Epithelial cell of prostate (primary cell): Measurements from ENCODE around the gene XIRP1.
"Not testable (repeated sequence)": the region's sequence is repeated elsewhere in the genome, so short reads cannot be mapped to it uniquely, and the experiment has no call there.

Experiments
- DNase-seq: peaks from one replicate; pipeline ENCODE4 v3.0.0-alpha.2; 2011; ENCODE audit warnings: low read depth, low spot score
- H3K27ac ChIP-seq: fragments of 450-650 bp; 2 replicates; pipeline ENCODE4 v1.5.1; 2017; ENCODE audit warnings: mild to moderate bottlenecking

Gene XIRP1

DNA sequence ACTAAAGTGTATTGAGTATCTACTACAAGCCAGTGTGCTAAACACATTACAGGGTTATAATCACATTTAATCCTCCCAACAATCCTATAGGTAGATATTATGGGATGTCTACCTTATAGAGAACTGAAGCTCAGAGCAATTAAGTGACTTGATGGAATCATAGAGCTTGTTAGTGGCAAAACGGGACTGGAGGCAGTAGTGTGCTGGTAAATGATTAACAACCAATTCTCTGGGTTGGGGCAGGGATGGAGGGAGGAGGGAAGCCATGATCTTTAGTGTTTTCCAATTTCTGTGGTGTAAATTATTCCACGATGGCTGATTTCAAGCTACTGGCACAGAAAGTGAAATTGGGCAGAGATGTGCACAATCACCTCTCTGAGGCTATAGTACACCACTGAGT lies 20.5 kb downstream of the XIRP1 start:
- no peak for DNase-seq

DNA sequence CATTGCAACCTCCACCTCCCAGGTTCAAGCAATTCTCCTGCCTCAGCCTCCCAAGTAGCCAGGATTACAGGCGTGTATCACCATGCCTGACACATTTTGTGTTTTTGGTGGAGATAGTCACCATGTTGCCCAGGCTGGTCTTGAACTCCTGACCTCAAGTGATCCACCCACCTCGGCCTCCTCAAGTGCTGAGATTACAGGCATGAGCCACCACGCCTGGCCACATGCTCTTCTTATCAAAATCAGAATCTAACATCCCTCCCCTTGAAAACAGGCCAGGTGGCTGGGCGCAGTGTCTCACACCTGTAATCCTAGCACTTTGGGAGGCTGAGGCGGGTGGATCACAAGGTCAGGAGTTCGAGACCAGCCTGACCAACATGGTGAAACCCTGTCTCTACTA lies 21.5 kb downstream of the XIRP1 start:
- not testable (repeated sequence) for H3K27ac ChIP-seq, DNase-seq

More for the DNA sequence above, 20.5 kb downstream of the XIRP1 start:
- H3K27ac ChIP-seq = no peak overlapping the region

DNA sequence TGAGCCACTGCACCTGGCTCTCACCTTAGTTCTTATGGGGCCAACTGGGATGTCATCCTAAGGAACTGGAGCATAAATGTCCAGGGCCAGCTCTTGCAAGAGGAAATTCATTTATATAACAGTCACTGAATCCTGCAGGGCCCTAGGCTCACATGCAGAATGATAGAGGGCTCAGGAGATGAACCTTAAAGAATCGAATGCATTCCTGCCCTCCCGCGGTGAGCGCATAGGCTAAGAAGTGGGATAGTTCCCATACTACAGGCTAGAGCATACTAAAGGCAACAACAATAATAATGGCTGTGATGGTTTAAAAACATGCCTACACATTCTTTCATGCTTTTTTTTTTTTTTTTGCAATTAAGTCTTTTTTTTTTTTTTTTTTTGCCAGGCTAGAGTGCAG lies 21.9 kb downstream of the XIRP1 start:
- H3K27ac ChIP-seq = no peak overlapping the region
- DNase-seq = no peak

- H3K27ac ChIP-seq = no peak overlapping the region
- no peak for DNase-seq
Observed at GRCh38 chr3:39169712-39170111, 22.7 kb downstream of the XIRP1 start.

- DNase-seq = no peak
- H3K27ac ChIP-seq = no peak overlapping the region
Observed at GRCh38 chr3:39168156-39168780, 24.1 kb downstream of the XIRP1 start.

DNA sequence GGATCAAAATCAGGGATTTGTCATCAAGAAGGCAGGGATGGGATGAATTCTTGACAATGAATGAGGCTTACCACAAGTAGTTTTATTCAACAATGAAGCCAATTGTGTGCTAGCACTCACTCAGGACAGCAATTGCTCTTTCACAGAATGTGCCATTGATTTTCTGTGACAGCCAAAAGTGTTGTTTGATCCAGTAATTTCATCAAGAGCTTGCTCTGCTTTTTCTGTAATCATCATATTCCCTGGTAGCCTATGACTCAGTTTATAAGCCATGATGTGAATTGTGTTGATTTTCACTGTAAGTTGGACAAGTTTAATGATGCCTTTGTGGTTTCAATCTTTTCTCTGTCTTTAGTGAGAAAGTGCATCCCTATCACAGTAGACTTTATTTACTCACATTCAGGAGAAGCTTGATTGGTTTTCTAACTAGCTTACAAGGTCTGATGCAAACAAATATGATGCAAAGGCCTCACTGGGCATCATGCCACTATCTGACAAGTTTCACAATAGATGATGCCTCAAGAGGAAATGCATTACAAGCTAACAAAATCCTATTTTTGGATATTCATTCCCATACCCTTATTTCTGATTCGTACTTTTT lies 25.4 kb downstream of the XIRP1 start:
- H3K27ac ChIP-seq = peak overlapping the region; percentile 87
- peak; percentile 90 for DNase-seq

DNA sequence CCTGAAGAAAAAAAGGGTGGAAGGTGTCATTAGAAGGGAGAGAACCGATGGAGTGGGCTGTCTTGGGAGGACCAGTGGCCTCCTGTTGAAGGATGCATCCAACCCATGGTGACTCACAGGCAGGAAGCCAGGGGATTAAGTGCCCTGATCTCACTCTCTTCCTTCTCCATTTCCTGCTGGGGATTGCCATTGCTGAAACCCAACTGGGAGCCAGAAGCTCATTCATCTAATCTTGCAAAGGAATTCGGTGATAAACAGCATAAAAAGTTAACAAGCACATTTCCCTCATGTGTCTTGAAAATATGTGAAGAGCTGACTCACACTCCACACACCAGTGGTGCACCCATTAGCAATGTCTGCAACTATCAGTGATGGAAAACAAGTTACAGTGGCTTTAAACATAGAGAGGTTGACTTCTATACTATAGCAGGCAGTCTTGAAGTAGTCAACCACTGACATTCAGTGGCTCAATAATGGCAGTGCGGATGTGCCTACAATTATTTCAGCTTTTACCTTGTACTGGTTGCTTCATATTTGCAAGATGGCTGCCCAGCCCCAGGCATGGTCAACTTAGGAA lies 26.2 kb downstream of the XIRP1 start:
- H3K27ac ChIP-seq = peak overlapping the region; percentile 87

DNA sequence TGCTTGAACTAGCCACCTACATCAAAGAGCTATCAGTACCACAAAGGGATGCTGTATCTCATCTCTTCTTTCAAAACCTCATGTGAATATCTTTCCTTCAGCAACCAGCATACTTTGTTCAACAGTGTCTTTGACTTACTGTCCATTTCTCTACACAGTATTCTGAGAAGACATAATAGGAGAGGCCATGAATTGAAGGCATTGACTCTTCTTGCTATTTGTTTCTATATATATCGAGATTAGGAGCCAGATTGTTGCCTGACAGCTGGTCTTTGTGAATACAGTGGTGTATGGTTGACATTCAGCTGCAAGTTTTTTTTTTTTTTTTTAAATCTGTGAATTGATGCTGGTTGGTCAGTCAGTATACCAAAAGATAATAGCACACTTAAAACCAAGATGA lies 26.9 kb downstream of the XIRP1 start:
- peak overlapping the region; percentile 87 for H3K27ac ChIP-seq
- no peak for DNase-seq

More for the DNA sequence above, 26.2 kb downstream of the XIRP1 start:
- DNase-seq = peak; percentile 81

- H3K27ac ChIP-seq = no peak overlapping the region
- DNase-seq = no peak
Observed at GRCh38 chr3:39164414-39164813, 28.0 kb downstream of the XIRP1 start.

DNA sequence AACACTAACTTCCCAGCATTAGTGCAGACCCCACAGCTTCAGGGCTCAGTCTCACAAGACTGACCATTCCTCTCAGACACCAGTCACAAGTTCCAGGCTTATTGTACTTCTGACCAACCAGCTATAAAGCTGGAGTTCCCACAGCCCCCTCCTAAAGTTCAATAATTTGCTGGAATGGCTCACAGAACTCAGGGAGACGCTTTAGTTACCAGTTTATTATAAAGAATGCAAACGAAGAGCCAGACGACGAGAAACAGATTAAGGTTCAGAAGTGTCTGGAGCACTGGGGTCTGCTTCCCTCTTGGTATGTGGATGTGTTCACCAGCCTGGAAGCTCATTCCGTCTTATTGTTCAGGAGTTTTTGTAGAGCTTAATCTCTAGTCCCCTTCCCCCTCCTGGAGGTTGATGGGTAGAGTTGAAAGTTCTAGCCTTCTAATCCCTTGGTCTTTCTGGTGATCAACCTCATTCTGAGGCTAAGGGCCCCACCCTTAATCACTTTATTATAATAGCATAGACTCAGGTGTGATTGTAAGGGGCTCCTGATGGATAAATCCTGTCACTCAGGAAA lies 34.2 kb downstream of the XIRP1 start:
- no peak for DNase-seq
- no peak overlapping the region for H3K27ac ChIP-seq

DNA sequence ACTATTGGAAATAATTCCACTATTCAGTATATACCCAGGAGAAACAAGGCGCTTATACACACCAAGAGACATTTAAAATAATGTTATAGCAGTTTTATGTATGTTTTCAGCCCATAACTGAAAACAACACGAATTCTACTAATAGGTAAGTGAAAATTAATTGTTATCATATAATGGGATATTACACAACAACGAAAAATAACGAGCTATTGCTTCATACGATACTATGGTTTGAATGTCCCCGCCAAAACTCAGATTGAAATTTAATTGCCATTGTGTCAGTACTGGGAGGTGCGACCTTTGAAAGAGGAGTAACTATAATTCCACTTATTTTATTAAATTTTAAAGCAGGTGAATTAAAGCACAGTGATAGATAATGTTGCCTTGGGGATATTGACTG lies 35.0 kb downstream of the XIRP1 start:
- no peak overlapping the region for H3K27ac ChIP-seq
- DNase-seq = no peak

DNA sequence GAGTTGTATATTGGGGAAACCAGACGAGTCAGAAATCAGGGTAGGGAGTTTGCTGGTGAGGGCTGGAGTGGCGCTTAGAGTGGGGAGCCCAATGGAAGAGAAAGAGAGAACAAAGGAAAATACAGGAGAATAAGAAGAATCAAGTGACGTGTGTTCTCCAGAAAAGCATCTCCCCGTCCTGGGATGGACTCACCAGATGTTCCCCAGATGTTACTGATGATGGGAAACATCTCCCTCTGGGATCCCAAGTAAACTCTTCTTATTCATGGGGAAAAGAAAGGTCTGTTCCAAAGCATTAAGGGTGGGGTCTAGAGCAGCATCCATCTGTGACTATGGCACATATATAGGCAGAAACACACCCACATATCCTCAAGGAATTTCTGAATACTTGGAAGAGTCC lies 36.0 kb downstream of the XIRP1 start:
- no peak overlapping the region for H3K27ac ChIP-seq

DNA sequence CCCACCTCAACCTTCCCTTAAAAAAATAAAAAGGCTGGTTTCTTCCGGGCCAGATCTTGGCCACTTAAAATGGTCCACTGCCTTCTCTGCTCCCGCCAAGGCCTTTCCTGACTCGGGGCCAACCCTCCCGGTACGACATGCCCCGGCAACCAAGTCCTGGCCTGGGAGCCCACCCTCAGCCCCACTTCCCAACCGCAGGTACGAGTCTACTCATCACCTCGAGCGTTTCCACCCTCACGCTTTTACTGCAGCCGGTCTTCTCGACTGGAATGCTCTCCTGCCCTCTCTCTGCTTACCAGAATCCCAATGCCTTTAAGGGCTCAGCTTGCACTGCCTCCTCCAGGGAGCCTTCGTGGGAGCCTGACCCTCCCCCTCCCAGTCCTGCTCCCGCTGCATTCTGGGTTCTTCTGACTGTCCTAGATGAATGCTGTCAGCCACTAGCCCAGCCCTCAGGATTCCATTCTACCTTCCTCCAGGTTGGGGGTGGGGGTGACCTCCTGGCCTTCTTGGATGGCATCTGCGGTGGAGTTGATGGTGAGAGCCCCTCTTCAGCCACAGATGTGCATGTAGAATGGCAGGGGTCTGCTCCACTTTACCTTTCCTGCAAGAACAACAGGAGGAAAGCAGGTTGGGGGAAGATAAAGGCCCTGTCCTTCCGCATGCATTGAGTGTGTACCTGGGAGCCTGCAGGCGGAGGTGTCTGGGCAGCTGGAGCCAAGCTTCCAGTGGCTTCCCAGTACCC lies 37.9 kb downstream of the XIRP1 start:
- DNase-seq = no peak
- H3K27ac ChIP-seq = peak overlapping the region; percentile 97

More for the DNA sequence above, 36.0 kb downstream of the XIRP1 start:
- no peak for DNase-seq

DNA sequence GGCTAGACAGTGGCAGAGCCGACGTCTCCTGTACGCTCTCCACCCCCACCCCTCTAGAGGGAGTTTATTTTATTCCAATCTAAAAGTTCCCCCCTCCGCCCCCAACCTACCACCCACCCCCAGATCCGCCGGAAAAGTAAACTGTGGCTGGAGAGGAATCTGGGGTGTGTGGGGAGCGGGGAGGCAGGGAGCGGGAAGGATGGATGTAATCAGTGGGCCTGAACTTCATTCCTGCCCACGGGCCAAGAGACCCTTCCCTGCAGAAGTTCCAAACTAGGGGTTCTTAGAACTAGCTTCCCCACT lies 38.5 kb downstream of the XIRP1 start:
- DNase-seq = no peak
- peak overlapping the region; percentile 97 for H3K27ac ChIP-seq

GRCh38 chr3:39150803-39151631 lies 41.4 kb downstream of the XIRP1 start:
- DNase-seq = peak; percentile 45
- H3K27ac ChIP-seq = peak overlapping the region; percentile 97

GRCh38 chr3:39150148-39150802 lies 42.1 kb downstream of the XIRP1 start:
- DNase-seq = no peak
- peak overlapping the region; percentile 97 for H3K27ac ChIP-seq

GRCh38 chr3:39149498-39150147 lies 42.8 kb downstream of the XIRP1 start:
- no peak overlapping the region for H3K27ac ChIP-seq
- DNase-seq = no peak

DNA sequence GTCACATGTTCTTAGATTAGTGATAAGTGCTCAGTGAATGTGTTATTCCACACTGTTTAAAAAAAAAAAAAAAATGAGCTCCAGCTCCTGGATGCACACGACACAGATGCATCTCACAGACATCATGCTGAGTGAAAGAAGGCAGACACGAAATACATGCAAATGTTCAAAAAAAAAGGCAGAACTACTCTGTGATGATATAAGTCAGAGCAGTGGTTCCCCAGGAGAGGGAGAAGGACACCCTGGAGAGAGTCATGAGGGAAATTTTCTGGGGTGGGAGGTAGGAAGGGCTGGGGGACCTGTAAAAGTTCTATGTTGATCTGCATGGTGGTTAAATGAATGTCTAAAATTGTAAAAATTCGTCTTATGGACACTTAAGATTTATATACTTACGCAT lies 43.3 kb downstream of the XIRP1 start:
- no peak overlapping the region for H3K27ac ChIP-seq
- DNase-seq = no peak

DNA sequence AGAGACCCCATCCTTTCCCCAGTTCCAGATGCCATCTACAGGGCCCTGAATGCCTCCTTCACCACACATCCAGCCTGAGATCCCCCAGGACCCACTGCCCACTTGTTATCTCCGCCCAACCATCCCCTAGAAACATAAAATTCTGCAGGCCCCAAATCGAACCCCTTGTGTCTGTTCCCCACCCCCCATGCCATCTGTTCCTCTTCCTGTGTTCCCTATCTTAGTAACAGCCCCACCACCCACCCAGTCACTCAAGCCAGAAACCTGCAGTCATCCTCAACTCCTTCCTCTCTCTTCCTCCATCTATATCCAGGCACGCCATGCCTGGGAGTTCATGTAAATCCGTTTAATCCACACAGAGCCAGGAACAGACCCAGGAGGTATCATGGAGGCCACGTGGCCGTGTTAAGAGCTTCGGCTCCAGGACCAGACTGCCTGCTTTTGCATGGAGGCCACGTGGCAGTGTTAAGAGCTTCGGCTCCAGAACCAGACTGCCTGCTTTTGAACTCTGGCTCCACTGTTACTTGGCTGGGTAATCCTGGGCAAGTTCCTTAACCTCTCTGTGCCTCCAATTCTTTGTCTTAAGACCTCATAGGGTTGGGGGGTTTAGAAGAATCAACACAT lies 43.8 kb downstream of the XIRP1 start:
- no peak for DNase-seq
- peak overlapping the region; percentile 73 for H3K27ac ChIP-seq
